ENCODE measurements around the gene PDLIM7.
"Not testable (repeated sequence)": the region's sequence is repeated elsewhere in the genome, so short reads cannot be mapped to it uniquely, and the experiment has no call there.

PDLIM7 gene

DNA sequence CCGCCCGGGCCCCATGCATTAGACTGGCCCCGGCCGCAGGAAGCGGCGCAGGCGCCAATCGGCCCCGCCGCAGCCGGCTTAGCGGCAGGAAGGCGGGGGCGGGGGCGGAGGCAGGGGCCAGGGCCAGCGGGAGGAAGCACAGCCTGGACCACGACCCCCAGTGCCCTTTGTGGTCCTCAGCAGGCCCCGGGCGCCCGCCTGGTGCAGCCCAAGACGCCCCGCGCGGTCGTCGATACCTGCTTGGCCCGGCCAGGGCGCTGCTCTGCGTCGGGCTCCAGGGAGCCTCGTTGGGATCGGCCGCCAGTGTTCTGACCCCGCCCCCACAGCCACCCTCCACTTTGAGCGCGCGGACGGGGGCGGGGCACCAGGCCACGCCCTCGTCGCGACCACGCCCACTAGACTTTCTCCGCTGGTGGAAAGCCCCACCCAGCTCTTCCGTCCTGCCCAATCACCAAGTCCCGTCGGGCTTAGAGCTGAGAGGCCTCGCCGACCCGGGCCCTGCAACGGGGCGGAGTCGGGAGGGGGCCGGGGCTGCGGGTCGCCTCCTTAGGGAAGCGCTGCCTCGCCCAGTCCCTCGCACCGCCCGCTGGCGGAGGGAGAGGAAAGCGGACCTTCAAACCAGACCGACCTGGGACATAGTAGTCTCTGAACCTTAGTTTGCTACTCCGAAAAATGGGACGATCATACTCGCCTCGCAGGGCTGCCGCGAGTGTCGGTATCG lies at the start of gene PDLIM7:
Gene PDLIM7, minus strand, starts transcription at position 313 of the 721 bp plus-strand sequence. CDS start 1,092 bp downstream, outside the sequence.
- DNase-seq (ENCODE audit: low spot score): peak; percentile 94

GRCh38 chr5:177546258-177546741 lies 48.9 kb upstream of the PDLIM7 start:
- DNase-seq (ENCODE audit: low spot score): no peak

DNA sequence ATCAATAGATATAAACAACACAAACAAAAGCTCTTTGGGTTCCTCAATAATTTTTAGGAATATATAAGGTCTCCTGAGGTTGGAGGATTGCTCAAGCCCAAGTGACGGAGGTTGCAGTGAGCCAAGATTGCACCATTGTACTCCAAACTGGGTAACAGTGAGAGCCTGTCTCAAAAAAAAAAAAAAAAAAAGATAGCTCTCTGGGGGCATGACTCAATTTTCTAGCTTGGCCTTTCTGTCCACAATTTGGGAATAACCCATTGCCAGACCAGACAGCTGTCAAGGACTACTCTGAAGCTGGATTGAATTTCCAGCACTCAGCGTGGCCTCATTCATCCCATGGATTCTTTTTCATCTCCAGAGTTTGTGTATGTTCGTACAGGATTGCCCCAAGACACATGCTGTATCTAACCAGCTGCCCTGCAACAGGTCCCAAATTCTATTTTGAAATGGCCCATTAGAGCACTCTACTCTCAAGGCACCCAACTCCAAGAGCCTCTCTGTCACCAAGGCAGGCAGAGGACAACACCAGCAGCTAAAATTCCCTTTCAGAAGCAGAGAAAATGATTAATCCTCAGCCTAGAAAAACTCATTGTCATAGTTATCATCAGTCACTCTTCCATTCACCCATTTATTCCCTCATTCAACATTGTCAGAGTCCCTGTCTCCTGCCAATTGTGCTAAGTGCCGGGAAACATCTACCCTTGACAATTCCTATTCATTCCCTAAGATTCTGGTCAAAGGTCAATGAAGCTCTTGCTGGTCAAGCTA lies 48.3 kb upstream of the PDLIM7 start:
- no peak for DNase-seq (ENCODE audit: low spot score)

GRCh38 chr5:177542816-177543465 lies 45.5 kb upstream of the PDLIM7 start:
- DNase-seq (ENCODE audit: low spot score): no peak

- DNase-seq (ENCODE audit: low spot score): no peak
Observed at GRCh38 chr5:177540438-177540837, 43.0 kb upstream of the PDLIM7 start.

- DNase-seq (ENCODE audit: low spot score): no peak
Observed at GRCh38 chr5:177539411-177539810, 42.0 kb upstream of the PDLIM7 start.

GRCh38 chr5:177538876-177539275 lies 41.5 kb upstream of the PDLIM7 start:
- DNase-seq (ENCODE audit: low spot score): no peak

DNA sequence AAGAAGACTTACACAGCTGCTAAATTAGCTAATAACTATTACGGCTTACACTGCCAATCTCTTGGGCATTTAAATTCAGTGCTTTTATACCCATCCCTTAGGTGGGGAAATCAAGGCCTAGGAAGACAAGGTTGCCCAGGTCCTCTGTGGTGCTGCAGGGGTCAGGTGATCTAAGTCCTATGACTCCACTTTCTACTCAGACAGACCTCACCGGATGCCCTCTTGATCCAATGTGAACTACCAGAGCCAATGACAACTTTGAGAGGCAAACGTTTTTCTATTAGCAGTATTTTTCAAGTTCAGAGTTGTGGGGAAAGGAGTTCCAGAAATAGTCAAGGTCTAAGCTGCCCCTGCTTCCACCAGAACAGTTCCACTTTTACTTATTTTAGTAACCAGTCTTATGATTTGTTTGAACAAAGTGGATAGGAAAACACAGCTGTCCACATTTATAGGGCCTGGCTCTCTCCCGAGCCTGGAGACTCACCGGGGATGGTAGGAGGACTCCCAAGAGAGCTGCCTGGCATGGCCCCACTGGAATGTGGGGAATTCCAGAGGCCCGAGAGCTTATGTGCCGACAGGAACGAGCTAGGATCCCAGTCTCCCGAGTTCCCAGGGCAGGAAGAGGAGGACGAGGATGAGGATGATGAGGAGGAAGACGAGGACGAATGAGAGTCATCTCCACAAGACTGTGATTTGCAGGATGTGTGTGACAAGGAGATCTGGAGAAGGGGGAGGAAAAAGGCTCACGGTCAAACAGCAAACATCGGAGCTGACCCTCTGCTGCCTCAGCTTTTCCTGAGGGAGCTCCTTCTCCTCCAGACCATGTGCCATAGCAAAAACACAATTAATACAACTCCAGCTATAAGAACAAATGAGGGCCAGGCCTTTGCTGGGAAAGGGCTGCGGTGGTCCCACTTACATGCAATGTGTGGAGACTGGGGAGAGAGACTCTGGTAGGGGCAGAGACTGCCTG lies 40.3 kb upstream of the PDLIM7 start:
- no peak for DNase-seq (ENCODE audit: low spot score)

DNA sequence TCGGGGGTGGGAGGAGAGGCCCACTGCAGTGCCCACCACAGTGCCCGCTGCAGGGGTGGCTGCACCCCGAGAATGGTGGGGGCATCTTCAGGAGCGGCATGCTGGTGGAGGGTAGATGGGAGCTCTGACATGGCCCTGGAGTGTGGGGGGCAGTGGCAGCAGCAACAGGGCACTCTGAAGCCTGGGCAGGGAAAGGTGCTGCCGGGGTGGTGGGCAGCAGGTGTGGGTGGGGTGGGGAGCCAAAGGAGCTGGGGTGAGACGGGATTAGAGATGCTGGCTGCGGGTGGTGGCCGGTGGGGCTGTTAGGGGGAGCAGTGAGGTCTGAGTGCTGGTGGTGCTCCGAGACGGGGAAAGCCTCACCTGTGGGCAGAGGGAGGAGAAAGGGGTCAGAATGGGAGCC lies 39.0 kb upstream of the PDLIM7 start:
- DNase-seq (ENCODE audit: low spot score): no peak

GRCh38 chr5:177535125-177535524 lies 37.7 kb upstream of the PDLIM7 start:
- DNase-seq (ENCODE audit: low spot score): no peak

DNA sequence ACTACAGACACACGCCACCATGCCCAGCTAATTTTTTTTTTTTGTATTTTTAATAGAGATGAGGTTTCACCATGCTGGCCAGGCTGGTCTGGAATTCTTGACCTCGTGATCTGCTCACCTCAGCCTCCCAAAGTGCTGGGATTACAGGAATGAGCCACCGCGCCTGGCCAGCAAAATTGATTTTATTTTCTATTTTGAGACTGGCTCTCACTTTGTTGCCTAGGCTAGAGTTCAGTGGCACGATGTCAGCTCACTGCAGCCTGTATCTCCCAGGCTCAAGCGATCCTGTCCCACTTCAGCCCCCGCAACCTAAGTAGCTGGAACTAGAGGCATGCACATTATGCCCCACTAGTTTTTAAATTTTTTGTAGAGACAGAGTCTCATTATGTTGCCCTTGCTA lies 37.0 kb upstream of the PDLIM7 start:
- DNase-seq (ENCODE audit: low spot score): not testable (repeated sequence)

DNA sequence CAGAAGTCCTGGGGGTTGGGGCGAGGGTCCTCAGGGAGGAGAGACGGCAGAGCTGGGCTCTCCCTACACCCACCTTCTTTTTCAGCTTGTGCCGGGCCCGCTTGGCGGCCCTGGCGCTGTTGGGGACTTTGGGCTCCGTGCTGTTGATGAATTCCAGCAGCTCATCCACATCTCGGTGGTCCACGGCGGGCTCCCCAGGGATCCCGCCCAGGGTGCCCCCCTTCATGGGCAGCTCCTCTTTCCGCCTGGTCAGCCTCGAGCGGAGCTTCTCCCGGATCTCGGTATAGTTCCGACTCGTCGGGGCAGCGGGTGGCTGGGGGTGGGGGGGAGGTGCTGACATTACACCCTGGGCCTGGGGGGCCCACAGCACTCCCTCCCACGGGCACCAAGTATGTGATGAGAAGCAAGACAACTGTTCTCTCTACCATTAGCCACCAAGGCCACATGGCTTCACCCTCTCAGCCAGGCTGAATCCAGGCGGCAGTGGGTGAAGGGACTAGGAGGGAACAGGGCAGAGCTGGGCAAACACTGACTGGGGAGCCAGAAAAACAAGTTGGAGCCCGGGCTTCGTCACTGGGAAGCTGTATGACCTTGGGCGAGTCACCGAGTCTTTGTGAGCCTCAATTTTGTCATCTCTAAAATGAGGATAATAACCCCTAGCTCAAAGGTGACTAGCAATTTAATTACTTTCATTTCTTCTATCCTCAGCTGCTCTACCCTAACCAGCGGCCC lies 34.0 kb upstream of the PDLIM7 start:
- DNase-seq (ENCODE audit: low spot score): no peak

DNA sequence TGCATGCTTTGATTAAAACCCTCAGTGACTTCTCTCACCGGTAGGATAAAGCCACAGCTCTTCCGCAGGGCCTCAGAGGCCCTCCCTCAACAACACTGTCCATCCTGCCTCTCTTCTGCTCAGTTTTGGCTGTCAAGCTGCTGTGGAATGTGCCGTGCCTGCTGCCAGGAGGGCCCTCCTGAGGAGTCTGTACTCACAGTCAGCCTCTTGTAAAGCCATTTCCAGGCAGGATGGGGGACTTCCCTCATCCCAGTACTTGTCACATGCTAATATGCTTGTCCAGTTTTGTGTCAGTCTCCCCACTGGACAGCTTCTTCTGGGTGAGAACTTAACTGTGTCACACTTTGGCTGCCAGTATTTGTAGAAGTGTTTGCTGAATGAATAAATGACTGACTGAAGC lies 33.2 kb upstream of the PDLIM7 start:
- DNase-seq (ENCODE audit: low spot score): no peak

DNA sequence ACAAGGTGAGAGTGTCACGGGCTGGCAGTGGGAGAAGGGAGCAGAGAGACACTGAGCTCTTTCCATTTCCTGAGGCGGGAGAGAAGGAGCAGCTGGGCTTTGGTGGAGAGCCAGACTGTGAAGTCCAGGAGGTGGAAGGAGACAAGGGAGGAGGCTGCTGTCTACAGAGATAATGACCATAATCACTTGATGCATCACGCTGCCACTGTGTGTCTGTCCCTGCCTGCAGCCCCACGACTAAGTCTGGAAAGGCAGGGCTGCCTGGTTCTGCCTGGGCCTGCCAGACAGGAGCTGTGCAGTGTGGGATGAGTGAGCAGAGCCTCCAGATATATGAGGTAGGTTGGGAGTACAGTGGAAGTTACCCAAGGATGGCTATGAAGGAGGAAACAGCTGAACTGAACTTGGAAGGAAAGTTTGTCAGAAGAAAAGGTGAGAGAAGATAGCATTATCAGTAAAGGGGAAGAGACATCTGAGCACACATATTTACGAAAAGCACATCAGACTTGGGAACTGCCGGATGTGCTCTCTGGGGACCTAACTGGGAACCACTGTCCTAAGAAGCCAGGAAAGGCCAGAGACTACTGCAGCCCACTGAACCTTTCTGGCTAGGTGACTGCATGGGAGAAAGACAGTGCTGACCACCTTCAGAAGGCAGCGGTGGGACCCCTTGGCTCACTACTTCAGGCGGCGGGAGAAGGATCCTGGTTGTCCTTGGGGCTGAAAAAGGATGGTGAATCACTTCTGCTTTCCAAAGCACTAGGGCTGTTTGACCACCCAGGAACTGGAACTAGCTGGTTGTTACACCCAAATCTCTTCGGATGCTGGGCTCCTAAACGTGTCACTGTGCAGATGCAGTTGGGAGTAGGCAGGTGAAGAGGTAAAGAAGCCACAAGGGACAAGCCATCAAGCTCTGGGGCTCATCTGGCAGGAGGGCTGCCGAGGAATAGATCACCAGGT lies 32.1 kb upstream of the PDLIM7 start:
- no peak for DNase-seq (ENCODE audit: low spot score)

DNA sequence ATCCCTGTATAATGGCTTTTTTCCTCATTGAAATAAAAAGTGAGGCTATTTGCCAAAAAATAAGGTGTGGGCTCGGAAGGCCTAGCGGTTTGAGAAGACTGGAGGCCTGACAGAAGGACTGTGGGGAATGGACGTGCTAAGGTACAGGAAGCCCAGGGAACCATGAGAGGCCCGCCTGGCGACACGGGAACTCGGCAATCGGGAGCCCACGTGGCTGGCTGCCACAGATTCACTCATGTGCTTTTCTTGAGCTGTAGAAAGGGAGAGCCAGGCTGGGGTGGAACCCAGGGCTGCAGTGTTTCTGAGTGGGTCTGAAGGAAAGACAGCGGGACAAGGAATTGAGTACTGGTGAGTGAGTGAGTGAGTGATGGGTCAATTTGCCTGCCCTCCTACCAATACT lies 31.2 kb upstream of the PDLIM7 start:
- DNase-seq (ENCODE audit: low spot score): no peak

DNA sequence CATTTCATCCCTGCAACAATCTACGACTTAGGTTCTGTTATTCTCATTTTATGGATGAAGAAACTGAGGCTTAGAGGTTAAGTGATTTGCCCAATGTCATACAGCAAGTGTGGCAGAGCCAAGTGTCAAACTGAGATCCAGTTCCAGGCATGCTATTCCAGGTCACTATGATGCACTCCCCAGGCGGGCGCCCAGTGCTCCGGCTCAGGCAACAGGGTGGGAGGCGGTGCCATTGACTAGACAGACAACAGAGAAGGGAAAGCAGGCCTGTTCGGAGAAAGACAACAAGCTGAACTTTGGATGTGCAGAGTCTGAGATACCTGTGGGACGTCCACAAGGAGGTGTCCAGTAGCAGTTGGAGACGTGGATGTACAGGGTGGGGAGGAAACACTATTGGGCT lies 30.2 kb upstream of the PDLIM7 start:
- DNase-seq (ENCODE audit: low spot score): no peak

GRCh38 chr5:177526791-177527190 lies 29.4 kb upstream of the PDLIM7 start:
- DNase-seq (ENCODE audit: low spot score): no peak

DNA sequence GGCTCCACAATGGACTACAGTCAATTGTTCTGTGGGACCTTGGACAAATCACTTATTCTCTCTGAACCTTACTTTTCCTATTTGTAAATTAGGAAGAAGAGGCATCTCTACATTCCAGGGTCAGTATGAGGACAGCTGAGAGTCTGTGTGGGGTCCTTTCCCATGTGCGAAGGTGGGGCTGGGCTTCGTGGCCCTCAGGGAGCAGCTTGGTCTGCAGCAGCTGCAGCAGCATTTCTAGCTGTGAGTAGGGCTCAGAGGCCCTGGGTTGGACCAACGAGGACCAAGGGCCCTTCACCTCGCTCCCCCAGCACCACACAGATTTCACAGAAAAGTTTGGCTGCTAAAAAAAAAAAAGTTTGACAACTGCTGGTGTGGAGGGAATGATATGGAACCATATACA lies 28.8 kb upstream of the PDLIM7 start:
- DNase-seq (ENCODE audit: low spot score): no peak

DNA sequence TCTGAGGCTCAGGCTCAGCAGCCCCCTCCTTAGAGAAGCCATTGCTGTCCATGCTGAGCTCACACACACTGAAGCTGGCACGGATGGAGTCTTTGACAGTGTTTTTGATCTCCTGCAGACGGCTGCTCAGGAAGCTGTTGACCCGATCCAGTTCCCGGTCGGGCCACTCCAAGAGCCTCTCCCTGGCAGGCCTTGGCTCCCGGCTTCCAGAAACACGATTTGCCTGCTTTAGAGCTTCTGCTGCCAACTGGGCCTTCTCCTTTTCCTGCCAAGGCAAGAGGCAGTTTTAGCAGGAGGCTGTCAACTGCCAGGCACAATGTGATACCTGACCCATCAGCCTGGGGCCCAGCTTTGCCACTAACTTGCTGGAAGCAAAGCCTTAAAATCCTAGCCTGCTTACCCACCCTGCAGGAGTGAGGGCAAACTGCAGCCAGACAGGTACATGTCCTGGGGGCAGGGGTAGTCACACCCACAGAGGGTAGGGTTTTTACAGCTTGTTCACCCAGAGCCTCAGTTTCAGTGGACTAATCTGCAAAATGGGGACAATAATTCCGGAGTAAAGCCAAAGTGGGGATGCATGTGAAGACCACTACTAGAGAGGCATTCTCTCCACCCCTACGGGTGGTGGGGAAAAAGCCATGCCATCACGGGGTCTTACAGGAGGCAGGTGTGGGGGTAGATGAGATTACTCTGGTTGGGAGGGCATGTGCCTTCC lies 27.7 kb upstream of the PDLIM7 start:
- DNase-seq (ENCODE audit: low spot score): no peak
